DLD1 (cell line): ENCODE measurements around the gene CPE.

ENCODE experiments used
- in situ Hi-C: cut with HindIII; loops from 2 replicates; pipeline ENCODE4 v1.10.0; 2017; ENCODE audit warnings: low sequenced_read_pairs

Gene CPE

DNA sequence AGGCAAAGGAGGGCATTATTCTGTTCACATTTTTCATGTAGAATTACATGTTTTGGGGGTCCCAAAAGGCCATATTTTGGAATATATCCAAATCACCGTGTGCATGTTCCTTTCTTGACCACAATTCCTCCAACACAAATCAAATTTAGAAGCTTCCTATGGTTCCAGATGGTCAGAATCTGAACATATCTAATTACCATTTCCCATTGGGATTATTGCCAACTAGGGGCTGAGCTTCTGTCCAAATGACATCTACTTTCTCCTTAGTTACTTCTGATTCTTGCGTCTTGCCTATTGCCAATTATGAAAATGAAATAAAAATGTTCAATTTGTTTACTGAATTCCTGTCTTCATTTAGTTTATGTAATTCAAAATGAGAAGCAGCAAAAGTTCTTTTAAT is 163.7 kb downstream of the CPE start:
- in situ Hi-C loops, result no loop called here
